Measurements from ENCODE around the gene ORM1. TPM values are rescaled to one million over a fixed set of nuclear protein-coding genes. Genes with fewer than 3 reads are reported as not detected.

Gene ORM1
- total and polyA plus RNA-seq, 4 donors = 1,297 to 69,591 (median 37,095) TPM

- peaks cover 5 to 21% (median 11%) of the 10 kb centered on the region in 4 donors for H3K36me3 ChIP-seq (ENCODE audit: control insufficient read depth in 4 of 4, insufficient read depth in 3 of 4, low read depth in 1 of 4, low read length in 3 of 4)
- 98% methylated on average over 4 of the region's 4 CpGs for WGBS
- TF ChIP-seq CTCF (IDR thresholded peaks at IDR 0.05; ENCODE audit: low read depth, low read length, missing input control) (no peak), NR2F2 (IDR thresholded peaks at IDR 0.05) (no peak), TAF1 (conservative IDR thresholded peaks at IDR 0.05) (no peak), JUND (IDR thresholded peaks at IDR 0.05) (no peak), EGR1 (IDR thresholded peaks at IDR 0.05; ENCODE audit: low read depth in 2 of 2) (no peak), HNF4A (conservative IDR thresholded peaks at IDR 0.05) (no peak), ATF3 (IDR thresholded peaks at IDR 0.05) (no peak), RXRA (IDR thresholded peaks at IDR 0.05) (no peak), HNF4G (IDR thresholded peaks at IDR 0.05) (no peak), SP1 (IDR thresholded peaks at IDR 0.05) (no peak), GABPA (IDR thresholded peaks at IDR 0.05 in 1 of 2, conservative IDR thresholded peaks at IDR 0.05 in 1 of 2) (no peak), REST (IDR thresholded peaks at IDR 0.05) (no peak), FOXA1 (IDR thresholded peaks at IDR 0.05) (no peak), ZBTB33 (IDR thresholded peaks at IDR 0.05) (no peak), MAX (IDR thresholded peaks at IDR 0.05) (no peak), RAD21 (IDR thresholded peaks at IDR 0.05) (no peak)
- H3K27ac ChIP-seq (ENCODE audit: low read depth in 1 of 2, low read length in 2 of 2) = no peak overlapping the region
- no peaks in the 10 kb centered on the region for H3K27me3 ChIP-seq (ENCODE audit: control insufficient read depth in 4 of 4, insufficient read depth in 4 of 4, low read length in 3 of 4)
- no peaks in the 10 kb centered on the region for H3K9me3 ChIP-seq (ENCODE audit: control insufficient read depth in 4 of 4, low read length in 3 of 4)
- no peak overlapping the region for H3K9ac ChIP-seq (ENCODE audit: low read depth in 1 of 2, low read length in 2 of 2)
- peak; percentile 32 for DNase-seq (ENCODE audit: low spot score)
- peaks cover 0 to 8% (median 4%) of the 10 kb centered on the region in 4 donors for H3K4me1 ChIP-seq (ENCODE audit: control insufficient read depth in 4 of 4, insufficient read depth in 4 of 4, low read length in 3 of 4)
- no peak overlapping the region for H3K4me3 ChIP-seq (ENCODE audit: low read depth in 1 of 3, low read length in 3 of 3)
Observed at GRCh38 chr9:114300153-114300845, 22.6 kb upstream of the ORM1 start.

Data from liver (tissue), 9 donors.